Bronchus fibroblast of lung (primary cell): ENCODE data around the gene GCLC. TPM values are rescaled to one million over a fixed set of nuclear protein-coding genes. Genes with fewer than 3 reads are reported as not detected.

ENCODE experiments used
- total RNA-seq: library from RNA; depleted of rRNA; stranded (reverse); fragments of >200 nt; gene quantifications from 2 replicates; pipeline ENCODE4 v1.2.3, GENCODE V29; 2015

The GCLC gene
- total RNA-seq: 7.0 and 7.7 TPM in 2 replicates

DNA sequence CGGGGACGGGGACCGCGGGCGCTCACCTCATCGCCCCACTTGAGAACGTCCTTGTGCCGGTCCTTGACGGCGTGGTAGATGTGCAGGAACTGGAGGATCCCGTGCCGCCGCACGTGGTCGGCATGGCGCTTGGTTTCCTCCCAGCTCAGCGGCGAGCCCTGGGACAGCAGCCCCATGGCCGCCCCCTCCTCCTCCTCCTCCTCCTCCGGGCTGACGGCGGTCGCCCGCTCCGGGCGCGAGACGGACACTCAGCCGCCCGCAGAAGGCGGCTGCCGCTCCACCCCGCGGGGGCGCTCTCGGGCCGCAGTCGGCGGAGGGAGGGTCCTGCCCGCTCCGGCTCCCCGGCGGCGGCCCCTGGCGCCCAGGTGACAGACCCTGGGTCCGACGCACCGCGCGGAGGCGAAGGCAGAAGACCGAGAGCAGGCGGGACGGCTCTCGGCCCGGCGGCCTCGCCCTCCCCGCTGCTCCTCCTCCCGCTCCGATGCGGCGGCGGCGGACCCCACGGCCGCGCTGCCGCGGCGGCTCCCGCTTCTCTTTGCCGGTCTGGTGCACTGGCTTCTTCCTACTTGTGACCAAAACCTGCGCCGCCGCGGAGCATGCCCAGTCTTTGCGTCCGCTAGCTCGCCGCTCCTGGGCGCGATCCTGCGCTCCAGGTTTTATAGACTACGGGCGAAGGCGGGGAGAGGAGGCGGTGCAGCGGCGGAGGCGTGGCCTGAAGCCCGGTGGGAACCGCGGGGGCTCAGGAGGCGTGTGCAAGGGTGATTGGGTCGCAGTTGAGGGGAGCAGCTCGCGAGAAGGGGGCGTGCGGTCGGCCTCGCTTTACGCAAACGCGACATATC, at the start of gene GCLC:
GCLC (minus strand) TSS at position 632 of the 839 bp plus-strand sequence; CDS start at position 176, 456 bp downstream.

Other genes starting within 250 kb of the GCLC start
- 95.3 and 95.6 TPM in 2 replicates for gene ELOVL5, start 196.2 kb downstream of the GCLC start, total RNA-seq
- under 0.01 TPM in 1 of 2 replicates, not detected in the other for gene KLHL31, start 120.7 kb upstream of the GCLC start, total RNA-seq
- 4.9 and 6.4 TPM in 2 replicates for gene LRRC1, start 249.9 kb upstream of the GCLC start, total RNA-seq